BLaER1 treated with 17β-estradiol and CSF1 and Interleukin-3, amounts not matched to agents 10 nM and 100 nM (cell line): Measurements from ENCODE around the gene LRCH1.

Source experiments
- H3K27ac ChIP-seq, 11 experiments: shearing (Covaris generic); formaldehyde crosslinking; 2 replicates each; pipeline ENCODE4 v1.8.1; 2022
- H3K27me3 ChIP-seq, 11 experiments: shearing (Covaris generic); formaldehyde crosslinking; 2 replicates each; pipeline ENCODE4 v1.8.1; 2022
- H3K36me3 ChIP-seq, 11 experiments: shearing (Covaris generic); formaldehyde crosslinking; 2 replicates each; pipeline ENCODE4 v1.8.1; 2022
- H3K4me1 ChIP-seq, 10 experiments: shearing (Covaris generic); formaldehyde crosslinking; 2 replicates each; pipeline ENCODE4 v1.8.1; 2022
- H3K4me2 ChIP-seq, 11 experiments: shearing (Covaris generic); formaldehyde crosslinking; 2 replicates each; pipeline ENCODE4 v1.8.1; 2022
- H3K4me3 ChIP-seq, 10 experiments: shearing (Covaris generic); formaldehyde crosslinking; 2 replicates each; pipeline ENCODE4 v1.8.1; 2022
- H3K9ac ChIP-seq, 11 experiments: shearing (Covaris generic); formaldehyde crosslinking; 2 replicates each; pipeline ENCODE4 v1.8.1; 2022
- H3K9me3 ChIP-seq, 11 experiments: shearing (Covaris generic); formaldehyde crosslinking; replicated peaks in 1 of 11; 2 replicates each; pipeline ENCODE4 v1.8.1; 2022
- H4K20me1 ChIP-seq, 11 experiments: shearing (Covaris generic); formaldehyde crosslinking; 2 replicates each; pipeline ENCODE4 v1.8.1; 2022
- Cebpa-rat ChIP-seq, 11 experiments: shearing (Covaris generic); IDR thresholded peaks; 2 replicates each; pipeline ENCODE4 v1.8.1; 2022

The LRCH1 gene

DNA sequence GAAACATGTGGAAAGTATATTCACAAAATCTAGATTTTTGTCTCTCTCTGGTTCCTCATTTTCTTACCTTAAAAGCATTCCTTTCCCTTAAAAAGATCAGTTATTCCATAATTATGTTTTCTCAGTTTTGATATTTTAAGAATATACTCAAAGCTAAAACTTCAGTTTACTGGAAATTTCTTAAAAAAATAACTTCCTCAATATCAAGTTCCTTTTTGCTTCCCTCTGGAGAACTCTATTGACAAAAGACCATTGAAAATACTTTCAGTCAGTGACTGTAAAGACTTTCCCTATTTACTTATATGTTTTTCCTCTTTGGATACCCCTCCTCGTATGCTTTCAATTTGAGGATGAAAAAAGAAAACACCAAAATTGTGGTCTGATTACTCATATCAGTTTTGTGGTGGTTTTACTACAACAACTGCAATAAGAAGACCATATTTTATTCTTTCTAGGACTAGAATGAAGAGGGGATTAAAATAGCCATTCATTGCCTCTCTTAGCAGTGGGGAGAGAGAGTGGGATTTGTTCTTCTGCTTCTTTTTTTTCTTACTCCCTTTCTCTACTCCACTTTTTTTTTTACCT is 130.8 kb downstream of the LRCH1 start:
- H3K4me3 ChIP-seq = peak overlapping the region in 1 of 10 experiments; percentile 18; a peak in 1 of 20 replicates
- H3K9me3 ChIP-seq = no peaks in the 10 kb centered on the region
- peaks cover 16 to 59% (median 41%) of the 10 kb centered on the region in 10 experiments for H3K4me1 ChIP-seq
- peaks cover 13 to 70% (median 47%) of the 10 kb centered on the region in 11 experiments; a peak in 20 of 22 replicates for H3K36me3 ChIP-seq
- H3K9ac ChIP-seq = peak overlapping the region in 1 of 11 experiments; percentile 7; a peak in 1 of 22 replicates
- peak overlapping the region in 4 of 11 experiments; percentile 18 to 44 (median 32); a peak in 6 of 22 replicates for H3K27ac ChIP-seq
- no peaks in the 10 kb centered on the region for H3K27me3 ChIP-seq
- peak overlapping the region in 7 of 11 experiments; percentile 56 to 87 (median 74); a peak in 14 of 22 replicates for H3K4me2 ChIP-seq
- peaks cover 0 to 46% (median 19%) of the 10 kb centered on the region in 11 experiments; a peak in 10 of 22 replicates for H4K20me1 ChIP-seq
- TF ChIP-seq Cebpa-rat (IDR thresholded peaks at IDR 0.05) = no peak

DNA sequence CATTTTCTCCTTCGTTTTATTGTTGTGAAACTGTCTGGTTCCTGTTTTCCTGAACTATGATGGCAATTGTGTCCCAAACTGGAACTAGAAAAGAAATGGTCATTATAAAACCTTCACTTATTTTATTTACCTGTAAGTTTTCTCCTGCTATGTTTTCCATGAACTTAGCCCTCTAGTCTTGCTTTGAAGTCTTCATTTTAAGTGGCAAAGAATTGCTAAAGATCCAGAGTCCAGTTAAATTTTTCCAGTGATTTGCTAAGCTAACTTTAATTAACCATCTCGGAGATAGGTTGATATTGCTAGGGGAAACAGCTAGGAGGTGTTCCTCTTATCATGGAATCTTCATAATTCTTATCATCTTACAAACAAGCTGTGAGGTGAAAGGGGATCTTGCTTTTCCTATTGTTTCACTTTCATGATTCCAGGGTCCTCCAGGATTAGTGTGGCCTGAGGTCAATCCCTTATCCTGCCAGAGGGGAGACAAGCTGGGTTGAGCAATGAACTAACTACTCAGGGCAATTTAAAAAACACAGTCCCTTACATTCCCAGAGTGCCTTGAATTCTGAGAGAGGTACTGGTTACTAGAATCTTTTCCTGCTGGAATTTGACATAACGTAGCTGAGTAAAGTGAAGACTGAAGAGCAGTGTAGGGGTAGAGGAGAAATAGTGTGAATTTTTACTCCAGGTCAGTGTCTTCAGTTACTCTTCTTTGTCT is 131.5 kb downstream of the LRCH1 start:
- peaks cover 10 to 53% (median 34%) of the 10 kb centered on the region in 10 experiments for H3K4me1 ChIP-seq
- peaks cover 17 to 76% (median 47%) of the 10 kb centered on the region in 11 experiments; a peak in 20 of 22 replicates for H3K36me3 ChIP-seq
- no peaks in the 10 kb centered on the region for H3K27me3 ChIP-seq
- no peaks in the 10 kb centered on the region for H3K9me3 ChIP-seq
- peak overlapping the region in 6 of 11 experiments; percentile 0 to 35 (median 29); a peak in 8 of 22 replicates for H3K27ac ChIP-seq
- H3K4me2 ChIP-seq = peak overlapping the region in 7 of 11 experiments; percentile 56 to 87 (median 74); a peak in 14 of 22 replicates
- peak overlapping the region in 1 of 11 experiments; percentile 7; a peak in 1 of 22 replicates for H3K9ac ChIP-seq
- TF ChIP-seq Cebpa-rat (IDR thresholded peaks at IDR 0.05) = no peak
- peaks cover 0 to 40% (median 13%) of the 10 kb centered on the region in 11 experiments; a peak in 10 of 22 replicates for H4K20me1 ChIP-seq
- peak overlapping the region in 1 of 10 experiments; percentile 18; a peak in 1 of 20 replicates for H3K4me3 ChIP-seq

DNA sequence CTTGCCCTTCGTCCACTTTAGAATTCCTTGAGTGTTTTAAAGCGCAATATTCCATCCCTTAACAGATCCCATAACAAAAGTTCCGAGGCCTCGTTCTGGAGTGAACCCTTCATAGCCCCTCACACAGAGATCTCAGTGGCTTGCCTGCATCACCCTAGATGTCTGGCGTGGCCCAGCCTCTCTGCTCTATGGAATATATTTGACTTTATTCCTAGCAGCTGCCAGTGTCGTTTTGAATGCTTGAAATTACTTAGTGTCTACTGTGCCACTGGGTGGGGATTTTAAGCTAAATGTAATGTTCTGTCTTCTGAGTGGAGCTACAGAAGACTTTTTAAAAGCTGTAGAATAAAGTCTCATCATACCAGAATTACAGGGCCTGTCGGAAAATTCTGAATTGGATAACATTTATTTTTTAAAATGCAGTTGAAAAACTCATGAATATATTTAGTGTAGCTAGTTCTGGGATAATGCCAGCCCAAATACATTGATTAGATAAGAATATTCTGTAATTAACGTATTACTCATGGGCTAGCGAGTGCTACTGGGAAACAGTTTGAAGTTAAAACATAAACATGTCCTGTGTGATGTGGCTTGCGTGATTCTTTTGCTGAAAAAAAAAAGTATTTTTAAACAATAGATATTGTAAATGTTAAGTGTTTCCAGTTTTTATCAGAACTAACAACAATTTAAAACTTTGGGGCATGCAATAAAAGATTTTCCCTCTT is 132.2 kb downstream of the LRCH1 start:
- Histone ChIP-seq H3K4me2 (peak overlapping the region in 5 of 11 experiments; percentile 66 to 87 (median 76); a peak in 6 of 22 replicates), H3K4me3 (no peak overlapping the region), H3K36me3 (peaks cover 19 to 84% (median 49%) of the 10 kb centered on the region in 11 experiments; a peak in 20 of 22 replicates), H3K9ac (no peak overlapping the region), H3K9me3 (no peaks in the 10 kb centered on the region), H3K4me1 (peaks cover 2 to 45% (median 27%) of the 10 kb centered on the region in 10 experiments), H3K27me3 (no peaks in the 10 kb centered on the region), H4K20me1 (peaks cover 0 to 32% (median 7%) of the 10 kb centered on the region in 11 experiments; a peak in 10 of 22 replicates), H3K27ac (peak overlapping the region in 4 of 11 experiments; percentile 0 to 35 (median 30); a peak in 3 of 22 replicates)
- no peak for TF ChIP-seq Cebpa-rat (IDR thresholded peaks at IDR 0.05)

DNA sequence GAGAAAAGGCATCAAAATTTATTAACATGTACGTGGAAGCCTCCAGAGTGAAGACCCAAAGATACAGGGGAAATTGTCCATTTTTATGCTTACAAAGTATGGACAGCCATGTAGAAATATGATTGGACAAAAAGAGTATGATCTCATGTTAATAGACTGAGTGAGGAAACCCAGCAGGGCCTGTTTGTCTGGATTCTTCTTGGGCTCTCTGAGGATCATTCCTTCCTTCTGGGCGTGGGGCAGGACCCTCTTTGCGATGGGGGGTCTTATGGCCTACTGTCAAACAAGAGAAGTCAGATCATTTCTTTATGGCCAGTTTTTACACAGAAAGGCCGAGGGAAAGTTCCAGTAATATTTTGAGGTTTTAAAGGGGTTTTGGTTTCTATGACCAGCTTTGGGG is 133.2 kb downstream of the LRCH1 start:
- H3K9me3 ChIP-seq = no peaks in the 10 kb centered on the region
- peaks cover 0 to 22% (median 0%) of the 10 kb centered on the region in 11 experiments; a peak in 2 of 22 replicates for H4K20me1 ChIP-seq
- H3K27ac ChIP-seq = no peak overlapping the region
- H3K4me1 ChIP-seq = peaks cover 0 to 41% (median 22%) of the 10 kb centered on the region in 10 experiments; a peak in 14 of 20 replicates
- H3K4me3 ChIP-seq = no peak overlapping the region
- no peak for TF ChIP-seq Cebpa-rat (IDR thresholded peaks at IDR 0.05)
- no peak overlapping the region for H3K4me2 ChIP-seq
- no peak overlapping the region for H3K9ac ChIP-seq
- H3K27me3 ChIP-seq = no peaks in the 10 kb centered on the region
- H3K36me3 ChIP-seq = peaks cover 23 to 88% (median 55%) of the 10 kb centered on the region in 11 experiments; a peak in 20 of 22 replicates

DNA sequence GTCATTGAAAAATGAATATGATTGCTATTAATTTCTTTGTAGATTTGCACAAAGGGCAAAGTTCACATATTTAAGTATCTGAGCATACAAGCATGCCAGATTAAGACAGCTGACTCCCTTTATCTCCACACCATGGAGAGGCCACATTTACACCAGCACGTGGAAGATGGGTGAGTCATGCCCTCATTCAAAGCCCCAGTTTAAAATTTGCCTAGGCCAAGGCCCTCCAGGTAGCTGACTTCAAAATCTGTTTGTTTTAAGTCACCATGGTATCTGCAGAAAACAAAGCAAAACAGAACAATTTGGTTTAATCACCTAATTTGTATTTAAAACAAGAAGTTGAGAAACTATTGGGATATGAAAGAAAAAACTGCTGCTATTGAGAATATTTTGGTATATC is 134.8 kb downstream of the LRCH1 start:
- Histone ChIP-seq H4K20me1 (0 out of 22 replicates have a peak, but pooled peaks cover 0 to 17% (median 0%) of the 10 kb centered on the region in 11 experiments), H3K4me2 (peak overlapping the region in 3 of 11 experiments; percentile 4 to 42 (median 27); a peak in 3 of 22 replicates), H3K9me3 (no peaks in the 10 kb centered on the region), H3K27me3 (no peaks in the 10 kb centered on the region), H3K9ac (no peak overlapping the region), H3K27ac (no peak overlapping the region), H3K4me1 (peaks cover 0 to 38% (median 22%) of the 10 kb centered on the region in 10 experiments; a peak in 14 of 20 replicates), H3K36me3 (peaks cover 32 to 88% (median 50%) of the 10 kb centered on the region in 11 experiments; a peak in 21 of 22 replicates), H3K4me3 (no peak overlapping the region)
- no peak for TF ChIP-seq Cebpa-rat (IDR thresholded peaks at IDR 0.05)

DNA sequence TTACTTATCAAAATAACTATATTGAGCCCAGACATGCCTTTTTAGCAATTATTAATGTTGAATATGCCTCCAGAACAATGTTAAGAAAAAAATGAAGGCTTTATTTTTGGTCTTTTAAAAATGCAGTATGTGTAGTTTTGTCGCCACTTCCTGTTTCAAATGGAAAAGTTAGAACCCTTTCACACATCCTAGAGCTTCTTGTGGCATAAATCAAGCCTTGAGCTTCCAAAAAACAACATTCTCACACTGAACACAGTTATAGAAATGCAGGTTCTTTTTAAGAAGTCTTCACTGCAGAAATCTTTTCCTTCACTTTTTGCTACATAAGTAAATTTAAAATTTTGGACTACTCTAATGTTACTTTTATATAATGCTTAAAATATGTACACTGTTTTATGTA is 135.3 kb downstream of the LRCH1 start:
- H3K27me3 ChIP-seq = no peaks in the 10 kb centered on the region
- no peak overlapping the region for H3K27ac ChIP-seq
- peaks cover 34 to 88% (median 52%) of the 10 kb centered on the region in 11 experiments; a peak in 21 of 22 replicates for H3K36me3 ChIP-seq
- H3K9ac ChIP-seq = no peak overlapping the region
- peaks cover 0 to 33% (median 18%) of the 10 kb centered on the region in 10 experiments; a peak in 14 of 20 replicates for H3K4me1 ChIP-seq
- H3K4me2 ChIP-seq = peak overlapping the region in 2 of 11 experiments; percentile 27 to 42; a peak in 3 of 22 replicates
- no peaks in the 10 kb centered on the region for H3K9me3 ChIP-seq
- 0 out of 22 replicates have a peak, but pooled peaks cover 0 to 17% (median 0%) of the 10 kb centered on the region in 11 experiments for H4K20me1 ChIP-seq
- TF ChIP-seq Cebpa-rat (IDR thresholded peaks at IDR 0.05) = no peak
- no peak overlapping the region for H3K4me3 ChIP-seq

DNA sequence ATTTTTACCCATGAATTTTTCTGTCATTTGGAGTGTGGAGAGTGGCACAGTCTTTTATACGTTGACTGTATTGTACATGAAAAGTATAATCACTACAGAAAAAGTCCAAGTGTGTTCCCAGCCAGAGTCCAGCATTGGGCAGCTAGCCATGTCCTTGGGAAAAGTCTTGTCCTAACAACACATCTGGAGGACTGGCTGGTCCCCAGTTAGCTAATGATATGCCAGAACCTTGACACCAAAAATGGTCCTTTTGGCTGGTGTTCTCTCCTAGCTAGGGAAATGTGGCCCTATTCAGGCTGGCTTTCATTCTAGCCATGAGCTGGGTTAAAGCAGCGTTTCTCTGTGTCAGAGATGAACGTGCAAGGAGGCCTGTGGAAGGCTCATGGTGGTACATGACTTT is 145.0 kb downstream of the LRCH1 start:
- Histone ChIP-seq H3K9me3 (no peaks in the 10 kb centered on the region), H3K9ac (no peak overlapping the region), H3K4me2 (no peak overlapping the region), H3K36me3 (peaks cover 86 to 100% (median 96%) of the 10 kb centered on the region in 11 experiments), H4K20me1 (no peaks in the 10 kb centered on the region), H3K4me1 (no peaks in the 10 kb centered on the region), H3K27ac (no peak overlapping the region), H3K4me3 (no peak overlapping the region), H3K27me3 (no peaks in the 10 kb centered on the region)
- no peak for TF ChIP-seq Cebpa-rat (IDR thresholded peaks at IDR 0.05)

DNA sequence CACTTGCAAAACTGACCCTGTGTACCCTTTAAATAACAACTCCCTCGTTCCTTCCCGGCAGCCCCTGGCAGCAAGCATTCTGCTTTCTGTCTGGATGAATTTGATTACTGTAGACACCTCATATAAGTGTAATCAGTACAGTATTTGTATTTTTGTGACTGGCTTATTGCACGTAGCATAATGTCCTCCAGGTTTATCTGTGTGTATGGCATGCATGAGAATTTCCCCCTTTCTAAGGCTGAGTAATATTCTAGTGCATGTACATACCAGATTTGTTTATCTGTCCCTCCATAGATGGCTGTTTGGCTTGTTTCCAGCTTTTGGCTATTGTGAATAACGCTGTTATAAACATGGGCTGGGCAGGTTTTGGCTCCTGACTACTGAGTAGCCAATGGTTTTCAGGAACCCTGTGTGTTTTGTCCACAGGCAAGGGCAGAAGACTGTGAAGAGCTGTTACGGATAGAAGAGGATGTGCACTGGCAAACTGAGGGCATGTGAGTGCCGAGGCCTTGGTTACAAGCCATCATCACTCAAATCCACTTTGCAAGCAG is 146.0 kb downstream of the LRCH1 start:
- H3K9me3 ChIP-seq = no peaks in the 10 kb centered on the region
- H3K4me3 ChIP-seq = no peak overlapping the region
- no peak for TF ChIP-seq Cebpa-rat (IDR thresholded peaks at IDR 0.05)
- H3K4me2 ChIP-seq = no peak overlapping the region
- no peaks in the 10 kb centered on the region for H3K4me1 ChIP-seq
- H3K27me3 ChIP-seq = no peaks in the 10 kb centered on the region
- H3K36me3 ChIP-seq = peaks cover 79 to 95% (median 90%) of the 10 kb centered on the region in 11 experiments
- no peak overlapping the region for H3K27ac ChIP-seq
- no peaks in the 10 kb centered on the region for H4K20me1 ChIP-seq
- no peak overlapping the region for H3K9ac ChIP-seq
